B cell (primary cell): ENCODE measurements around the gene RNF17.

Experiments used
- CTCF ChIP-seq: fragments of 200-600 bp; IDR thresholded peaks from one replicate; pipeline ENCODE4 v1.8.0; 2022; ENCODE audit warnings: antibody characterized with exemption, mild to moderate bottlenecking
- EZH2 ChIP-seq: IDR thresholded peaks from 2 replicates; pipeline ENCODE4 v1.6.1; 2012; ENCODE audit warnings: borderline replicate concordance, low read depth, mild to moderate bottlenecking, moderate library complexity, low read length; ENCODE audit not compliant: insufficient read depth, poor library complexity, severe bottlenecking

GRCh38 chr13:24877531-24877930, 113.6 kb downstream of the RNF17 start:
- TF ChIP-seq CTCF: no peak
- TF ChIP-seq EZH2: no peak
